Measurements from ENCODE around the gene ANKRD63. TPM values are rescaled to one million over a fixed set of nuclear protein-coding genes. Genes with fewer than 3 reads are reported as not detected.

ANKRD63 gene
- total and polyA plus RNA-seq, 10 of the 15 experiments (the other 5 are each of a cell fraction or from before 2014, with no cell fraction given), result not detected

DNA sequence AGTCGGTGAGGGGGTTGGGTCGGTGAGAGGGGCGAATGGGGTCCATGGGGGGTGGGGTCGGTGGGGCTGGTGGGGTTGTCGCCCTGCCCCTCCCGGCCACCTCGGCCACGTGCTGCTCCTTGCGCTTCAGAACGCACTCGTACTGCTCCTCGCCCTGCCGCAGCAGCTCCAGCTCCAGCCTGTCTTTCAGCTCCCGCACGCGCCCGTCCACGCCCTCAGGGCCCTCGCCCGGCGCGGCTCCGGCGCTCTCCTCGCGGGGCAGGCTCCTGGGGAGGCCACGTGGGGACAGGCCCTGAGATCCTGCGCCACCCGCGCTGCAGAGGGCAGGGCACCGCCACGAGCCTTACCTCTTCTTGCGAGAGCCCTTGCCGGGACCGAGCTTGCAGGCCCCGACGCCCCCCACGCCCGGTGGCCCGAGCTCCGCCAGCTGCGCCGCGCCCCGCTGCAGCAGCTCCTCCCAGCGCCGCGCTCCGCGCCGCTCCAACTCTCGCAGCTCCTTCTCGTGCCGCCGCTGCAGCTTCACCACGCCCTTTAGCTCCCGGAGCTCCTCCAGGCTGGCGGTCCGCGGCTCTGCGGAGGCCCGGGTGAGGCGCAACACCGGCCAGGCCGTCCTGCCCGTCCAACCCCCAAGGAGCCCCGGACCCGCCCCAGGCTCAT is 8.2 kb upstream of the ANKRD63 start (continued):
- TF ChIP-seq ETV6 (conservative IDR thresholded peaks at IDR 0.05 in 1 of 2, IDR thresholded peaks at IDR 0.05 in 1 of 2; ENCODE audit: borderline replicate concordance in 1 of 2, low read depth in 1 of 2) (no peak), SMC3 (IDR thresholded peaks at IDR 0.05; ENCODE audit: borderline replicate concordance, low read length) (no peak), NBN (IDR thresholded peaks at IDR 0.05) (no peak), KDM1A (IDR thresholded peaks at IDR 0.05; ENCODE audit: borderline replicate concordance) (no peak)
- TF ChIP-seq, protein P1, sequence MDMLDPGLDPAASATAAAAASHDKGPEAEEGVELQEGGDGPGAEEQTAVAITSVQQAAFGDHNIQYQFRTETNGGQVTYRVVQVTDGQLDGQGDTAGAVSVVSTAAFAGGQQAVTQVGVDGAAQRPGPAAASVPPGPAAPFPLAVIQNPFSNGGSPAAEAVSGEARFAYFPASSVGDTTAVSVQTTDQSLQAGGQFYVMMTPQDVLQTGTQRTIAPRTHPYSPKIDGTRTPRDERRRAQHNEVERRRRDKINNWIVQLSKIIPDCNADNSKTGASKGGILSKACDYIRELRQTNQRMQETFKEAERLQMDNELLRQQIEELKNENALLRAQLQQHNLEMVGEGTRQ (IDR thresholded peaks at IDR 0.05; ENCODE audit: borderline replicate concordance, low read depth, low read length), result no peak
- TF ChIP-seq, protein P2, sequence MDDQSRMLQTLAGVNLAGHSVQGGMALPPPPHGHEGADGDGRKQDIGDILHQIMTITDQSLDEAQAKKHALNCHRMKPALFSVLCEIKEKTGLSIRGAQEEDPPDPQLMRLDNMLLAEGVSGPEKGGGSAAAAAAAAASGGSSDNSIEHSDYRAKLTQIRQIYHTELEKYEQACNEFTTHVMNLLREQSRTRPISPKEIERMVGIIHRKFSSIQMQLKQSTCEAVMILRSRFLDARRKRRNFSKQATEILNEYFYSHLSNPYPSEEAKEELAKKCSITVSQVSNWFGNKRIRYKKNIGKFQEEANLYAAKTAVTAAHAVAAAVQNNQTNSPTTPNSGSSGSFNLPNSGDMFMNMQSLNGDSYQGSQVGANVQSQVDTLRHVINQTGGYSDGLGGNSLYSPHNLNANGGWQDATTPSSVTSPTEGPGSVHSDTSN (IDR thresholded peaks at IDR 0.05; ENCODE audit: insufficient replicate concordance, low read depth, low read length), result no peak

DNA sequence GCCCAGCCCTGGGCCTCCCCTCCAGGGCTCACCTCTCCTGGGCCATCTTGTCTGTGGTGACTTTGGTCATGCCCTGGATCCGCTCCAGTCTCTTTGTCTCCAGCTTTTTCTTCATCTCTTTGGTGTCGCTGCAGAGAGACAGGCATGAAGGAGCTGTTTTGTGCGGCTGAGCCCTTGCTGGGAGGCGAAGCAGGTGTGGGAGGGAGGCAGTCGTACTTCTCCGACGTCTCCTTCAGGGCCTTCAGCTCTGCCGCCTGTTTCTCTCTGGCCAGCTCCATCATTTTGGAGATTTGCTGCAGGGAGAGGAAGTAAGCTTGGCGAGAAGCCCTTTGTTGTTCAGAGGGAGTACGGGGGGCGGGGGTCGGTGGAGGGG is 7.7 kb upstream of the ANKRD63 start:
- RAD21 ChIA-PET (ENCODE audit: unreplicated experiment), result interaction anchor here (0.6 kb wide), 1 partner anchor 27 kb away, joined by 4 read pairs; no protein-coding TSS in a partner anchor
- H3K27ac ChIP-seq (ENCODE audit: control insufficient read depth, insufficient read depth), result no peak overlapping the region
- H3K4me1 ChIP-seq (ENCODE audit: control insufficient read depth, insufficient read depth, low read length), result no peaks in the 10 kb centered on the region
- no peaks in the 10 kb centered on the region for H3K9me3 ChIP-seq (replicated peaks; ENCODE audit: control insufficient read depth, insufficient read depth, low read length)
- ATAC-seq (no peak), DNase-seq (ENCODE audit: low read depth, low spot score) (no peak), FAIRE-seq (no peak)
- H3K36me3 ChIP-seq (ENCODE audit: control insufficient read depth in 2 of 2, insufficient read depth in 2 of 2, low read length in 1 of 2), result no peaks in the 10 kb centered on the region
- in situ Hi-C loops (cut with MboI) (no loop called here), intact Hi-C loops (cut with micrococcal nuclease; ENCODE audit: unreplicated experiment) (no loop called here)
- no TSS peak for BruUV-seq (replicated peaks)
- no peak overlapping the region for H3K9ac ChIP-seq (ENCODE audit: control insufficient read depth, insufficient read depth, low read length)
- no peak overlapping the region for H3K4me2 ChIP-seq (ENCODE audit: control insufficient read depth, insufficient read depth)
- SMC1A ChIA-PET (ENCODE audit: uncharacterized antibody, unreplicated experiment), result interaction anchor here (1.0 kb wide), 1 partner anchor 13 kb away, joined by 3 read pairs; no protein-coding TSS in a partner anchor
- TF ChIP-seq ZNF622 (IDR thresholded peaks at IDR 0.05), result no peak
- TF ChIP-seq NFYA (IDR thresholded peaks at IDR 0.05; ENCODE audit: borderline replicate concordance, low read depth, low read length), result no peak
- TF ChIP-seq CBX5 (IDR thresholded peaks at IDR 0.05; ENCODE audit: low read depth), result no peak
- no peak overlapping the region for H2AFZ ChIP-seq (ENCODE audit: control insufficient read depth, low read depth, low read length)
- CTCF ChIA-PET, result interaction anchor here (0.7 to 2.4 kb wide), 5 partner anchors 11 to 47 kb away, joined by 3 to 8 read pairs (median 6); no protein-coding TSS in a partner anchor
- WGBS (ENCODE audit: insufficient coverage, insufficient replicate concordance, low lambda C conversion rate, missing lambda C conversion rate), result 55% methylated on average over 11 of the region's 12 CpGs
- no peaks in the 10 kb centered on the region for H3K79me2 ChIP-seq (ENCODE audit: control insufficient read depth, insufficient read depth, low read length)
- POLR2A ChIA-PET, result no interaction called here
- H4K20me1 ChIP-seq (ENCODE audit: control insufficient read depth, insufficient read depth), result no peaks in the 10 kb centered on the region
- H3K4me3 ChIP-seq, result no peak overlapping the region
- no peaks in the 10 kb centered on the region; a peak in 2 of 4 replicates for H3K27me3 ChIP-seq (replicated peaks in 1 of 2; ENCODE audit: control insufficient read depth in 2 of 2, insufficient read depth in 2 of 2, low read length in 1 of 2)

All from GM12878 (cell line).